Activated naive CD4-positive, alpha-beta T cell treated with anti-CD3 and anti-CD28 coated beads, Interleukin-2, amount 50 U/mL, for 24 hours (primary cell): ENCODE data around the gene ITPR1.
"Not testable (repeated sequence)": the region's sequence is repeated elsewhere in the genome, so short reads cannot be mapped to it uniquely, and the experiment has no call there.

Source experiments
- H3K27ac Mint-ChIP-seq: one replicate; pipeline ENCODE4 v1.8.0; 2021; ENCODE audit warnings: mild to moderate bottlenecking, mixed read lengths
- H3K27me3 Mint-ChIP-seq: one replicate; pipeline ENCODE4 v1.8.0; 2021; ENCODE audit warnings: mixed read lengths
- H3K36me3 Mint-ChIP-seq: one replicate; pipeline ENCODE4 v1.8.0; 2021; ENCODE audit warnings: mixed read lengths
- H3K4me1 Mint-ChIP-seq: one replicate; pipeline ENCODE4 v1.8.0; 2021; ENCODE audit warnings: mixed read lengths
- H3K4me3 Mint-ChIP-seq: one replicate; pipeline ENCODE4 v1.8.0; 2021; ENCODE audit warnings: mild to moderate bottlenecking, mixed read lengths
- H3K9me3 Mint-ChIP-seq: one replicate; pipeline ENCODE4 v1.8.0; 2021; ENCODE audit warnings: mixed read lengths

Gene ITPR1

DNA sequence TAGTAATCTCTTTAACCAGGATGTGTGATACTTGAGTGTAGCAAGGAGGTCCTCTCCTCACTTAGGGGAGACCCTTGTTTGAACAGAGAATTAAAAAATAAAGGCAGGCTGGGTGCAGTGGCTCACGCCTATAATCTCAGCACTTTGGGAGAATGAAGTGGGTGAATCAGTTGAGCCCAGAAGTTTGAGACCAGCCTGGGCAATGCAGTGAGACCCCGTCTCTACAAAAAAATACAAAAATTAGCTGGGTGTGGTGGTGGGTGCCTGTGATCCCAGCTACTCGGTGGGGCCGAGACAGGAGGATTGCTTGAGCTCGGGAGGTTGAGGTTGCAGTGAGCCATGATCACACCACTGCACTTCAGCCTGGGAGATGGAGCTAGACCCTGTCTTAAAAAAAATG lies 105.1 kb downstream of the ITPR1 start:
- not testable (repeated sequence) for H3K27ac Mint-ChIP-seq, H3K9me3 Mint-ChIP-seq, H3K4me3 Mint-ChIP-seq, H3K27me3 Mint-ChIP-seq, H3K36me3 Mint-ChIP-seq
- peaks cover 70% of the 10 kb centered on the region for H3K4me1 Mint-ChIP-seq

DNA sequence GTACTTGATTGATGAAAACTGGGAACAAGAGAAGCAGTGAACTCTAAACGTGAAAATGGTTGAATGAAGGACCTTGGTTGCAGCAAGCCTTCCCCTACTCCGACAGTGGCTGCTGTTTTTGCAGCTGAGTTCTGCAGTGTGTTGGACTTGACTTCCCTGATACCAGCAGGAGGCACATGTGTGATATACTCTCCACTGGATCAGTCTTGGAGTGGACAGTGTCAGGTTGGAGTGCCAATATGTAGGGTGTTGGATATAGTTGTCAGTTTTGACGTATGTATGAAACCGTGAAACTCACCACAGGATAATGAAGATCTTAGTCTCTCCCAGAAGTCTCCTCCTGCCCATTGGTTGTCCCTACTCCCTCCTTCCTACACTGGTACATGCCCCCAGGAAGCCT lies 106.5 kb downstream of the ITPR1 start:
- Mint-ChIP-seq H3K4me3 (no peak overlapping the region), H3K4me1 (peaks cover 64% of the 10 kb centered on the region), H3K36me3 (peaks cover 7% of the 10 kb centered on the region), H3K27ac (no peak overlapping the region), H3K27me3 (no peaks in the 10 kb centered on the region), H3K9me3 (peaks cover 6% of the 10 kb centered on the region)

DNA sequence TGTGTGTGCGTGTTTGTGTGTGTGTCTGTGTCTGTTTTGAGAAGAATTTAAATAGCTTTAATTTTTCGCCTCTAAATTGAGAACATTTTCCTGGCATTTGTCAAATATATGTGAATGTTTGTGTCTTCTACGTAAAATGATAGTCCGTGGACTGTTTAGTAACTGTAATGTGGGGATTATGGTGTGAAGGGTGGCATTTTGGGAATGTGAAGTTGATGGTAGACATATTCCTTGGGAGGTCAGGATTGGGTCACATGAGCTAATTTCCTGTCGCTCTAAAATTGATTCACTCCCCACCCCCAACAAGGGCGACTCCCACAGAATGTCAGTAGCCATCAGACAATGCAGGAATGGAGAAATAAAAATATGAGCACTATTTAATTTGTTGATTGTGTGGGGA lies 107.3 kb downstream of the ITPR1 start:
- H3K9me3 Mint-ChIP-seq = peaks cover 6% of the 10 kb centered on the region
- H3K27ac Mint-ChIP-seq = peak overlapping the region; percentile 64
- peaks cover 57% of the 10 kb centered on the region for H3K4me1 Mint-ChIP-seq
- no peak overlapping the region for H3K4me3 Mint-ChIP-seq
- H3K36me3 Mint-ChIP-seq = peaks cover 7% of the 10 kb centered on the region
- no peaks in the 10 kb centered on the region for H3K27me3 Mint-ChIP-seq

DNA sequence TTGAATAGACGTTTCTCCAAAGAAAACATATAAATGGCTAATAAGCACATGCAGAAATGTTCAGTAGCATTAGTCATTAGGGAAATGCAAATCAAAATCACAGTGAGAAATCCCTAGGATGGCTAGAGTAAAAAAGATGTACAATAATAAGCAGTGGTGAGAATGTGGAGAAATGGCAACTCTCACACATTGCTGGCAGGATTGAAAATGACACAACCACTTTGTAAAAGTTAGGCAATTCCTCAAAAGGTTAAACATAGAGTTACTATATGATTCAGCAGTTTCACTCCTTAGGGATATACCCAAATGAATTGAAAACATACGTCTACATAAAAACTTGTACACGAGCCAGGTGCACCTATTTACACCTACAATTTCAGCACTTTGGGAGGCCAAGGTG lies 108.7 kb downstream of the ITPR1 start:
- peaks cover 53% of the 10 kb centered on the region for H3K4me1 Mint-ChIP-seq
- H3K4me3 Mint-ChIP-seq = no peak overlapping the region
- no peak overlapping the region for H3K27ac Mint-ChIP-seq
- H3K36me3 Mint-ChIP-seq = peaks cover 7% of the 10 kb centered on the region
- H3K9me3 Mint-ChIP-seq = peaks cover 6% of the 10 kb centered on the region
- no peaks in the 10 kb centered on the region for H3K27me3 Mint-ChIP-seq

DNA sequence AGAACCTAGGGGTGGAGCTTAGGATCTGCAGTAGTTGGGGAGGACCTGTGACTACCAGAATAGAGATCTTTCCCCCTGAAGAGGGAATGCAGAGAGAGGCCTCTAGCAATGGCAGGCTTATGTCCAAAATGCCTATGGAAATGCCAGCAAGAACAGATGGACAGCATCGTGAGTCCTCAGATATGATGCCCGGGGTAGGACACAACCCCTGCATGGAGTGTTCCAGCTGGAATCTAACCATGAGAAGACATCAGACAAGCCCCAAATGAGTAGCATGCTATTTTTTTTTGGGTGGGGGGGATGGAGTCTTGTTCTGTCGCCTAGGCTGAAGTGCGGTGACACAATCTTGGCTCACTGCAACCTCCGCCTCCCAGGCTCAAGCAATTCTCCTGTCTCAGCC lies 111.5 kb downstream of the ITPR1 start:
- Mint-ChIP-seq H3K4me1 (peaks cover 43% of the 10 kb centered on the region), H3K4me3 (no peak overlapping the region), H3K27me3 (no peaks in the 10 kb centered on the region), H3K9me3 (peaks cover 6% of the 10 kb centered on the region), H3K36me3 (peaks cover 6% of the 10 kb centered on the region), H3K27ac (no peak overlapping the region)

DNA sequence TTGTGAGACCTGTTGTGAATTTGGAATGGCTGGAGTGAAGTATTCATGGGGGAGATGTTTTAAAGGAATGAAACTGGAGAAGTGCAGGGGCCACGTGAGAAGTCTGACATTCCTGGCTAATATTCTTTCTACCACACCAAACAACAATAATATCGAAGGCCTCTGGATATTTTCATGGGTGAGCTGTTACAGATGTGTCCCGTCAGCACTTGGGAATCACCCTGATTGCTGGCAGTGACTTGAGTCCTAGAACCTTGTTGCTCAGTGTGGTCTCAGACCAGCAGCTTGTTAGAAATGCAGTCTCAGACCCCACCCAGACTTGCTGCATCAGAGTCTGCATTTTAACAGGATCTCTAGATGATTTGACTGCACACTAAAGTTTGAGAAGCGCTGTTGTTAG lies 113.8 kb downstream of the ITPR1 start:
- H3K27ac Mint-ChIP-seq = no peak overlapping the region

DNA sequence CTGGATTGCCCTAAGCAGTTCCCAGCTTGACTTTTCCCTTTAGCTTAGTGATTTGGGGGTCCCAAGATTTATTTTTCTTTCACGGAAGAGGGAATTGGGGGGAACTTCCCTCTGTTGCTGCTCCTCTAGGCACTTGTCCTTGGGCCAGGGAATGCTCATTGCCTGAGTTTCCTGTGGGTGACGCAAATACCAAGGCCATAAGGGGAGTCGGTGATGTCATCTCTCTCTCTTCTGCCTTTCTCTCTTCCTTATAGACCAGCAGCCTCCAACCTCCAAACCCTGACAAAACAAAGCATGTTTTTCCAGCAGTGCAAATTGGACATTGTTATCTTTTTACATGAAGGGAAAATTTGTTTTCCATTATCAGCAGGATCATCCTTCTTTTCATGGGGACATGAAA lies 120.2 kb downstream of the ITPR1 start:
- Mint-ChIP-seq H3K4me3 (no peak overlapping the region), H3K27ac (no peak overlapping the region), H3K36me3 (peaks cover 10% of the 10 kb centered on the region), H3K9me3 (no peaks in the 10 kb centered on the region), H3K27me3 (no peaks in the 10 kb centered on the region), H3K4me1 (peaks cover 27% of the 10 kb centered on the region)

More for the DNA sequence above, 113.8 kb downstream of the ITPR1 start:
- H3K9me3 Mint-ChIP-seq = no peaks in the 10 kb centered on the region
- H3K4me1 Mint-ChIP-seq = peaks cover 26% of the 10 kb centered on the region
- no peaks in the 10 kb centered on the region for H3K27me3 Mint-ChIP-seq
- no peak overlapping the region for H3K4me3 Mint-ChIP-seq
- peaks cover 1% of the 10 kb centered on the region for H3K36me3 Mint-ChIP-seq

DNA sequence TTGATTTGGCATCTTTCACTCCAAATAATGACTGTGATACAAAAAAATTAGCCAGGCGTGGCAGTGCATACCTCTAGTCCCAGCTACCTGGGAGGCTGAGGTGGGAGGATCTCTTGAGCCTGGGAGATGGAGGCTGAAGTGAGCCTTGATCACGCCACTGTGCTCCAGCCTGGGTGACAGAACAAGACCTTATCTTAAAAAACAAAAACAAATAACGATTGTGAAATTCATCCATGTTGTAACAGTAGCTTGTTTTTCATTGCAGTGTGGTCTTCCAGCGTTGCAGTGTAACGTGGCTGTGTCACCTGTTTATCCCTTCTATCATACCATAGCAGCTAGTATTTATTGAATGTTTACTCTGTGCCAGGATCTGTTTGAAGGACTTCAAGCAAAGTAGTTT lies 120.9 kb downstream of the ITPR1 start:
- Mint-ChIP-seq H3K9me3 (no peaks in the 10 kb centered on the region), H3K27me3 (no peaks in the 10 kb centered on the region), H3K4me3 (no peak overlapping the region), H3K27ac (no peak overlapping the region), H3K4me1 (peaks cover 33% of the 10 kb centered on the region), H3K36me3 (peaks cover 12% of the 10 kb centered on the region)

DNA sequence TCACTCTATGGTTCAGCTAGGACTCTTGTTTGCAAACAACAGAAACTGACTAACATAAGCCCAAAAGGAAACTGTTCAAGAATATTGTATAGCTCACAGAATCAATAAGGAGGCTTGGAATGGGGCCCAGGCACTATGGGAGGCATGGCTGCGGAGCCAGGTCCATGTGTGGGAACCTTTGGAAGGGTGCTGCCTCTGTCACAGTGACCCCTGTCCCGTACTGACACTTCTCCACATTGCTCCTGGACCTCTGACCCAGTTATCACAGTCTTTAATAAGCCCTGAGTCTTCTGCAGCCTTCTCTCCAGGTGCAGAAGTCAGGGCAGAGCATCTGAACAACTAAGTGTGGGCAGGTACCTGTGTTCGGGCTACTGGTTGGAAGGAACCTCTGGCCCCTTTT lies 121.8 kb downstream of the ITPR1 start:
- H3K36me3 Mint-ChIP-seq = peaks cover 13% of the 10 kb centered on the region
- H3K9me3 Mint-ChIP-seq = no peaks in the 10 kb centered on the region
- peaks cover 35% of the 10 kb centered on the region for H3K4me1 Mint-ChIP-seq
- H3K27ac Mint-ChIP-seq = no peak overlapping the region
- no peaks in the 10 kb centered on the region for H3K27me3 Mint-ChIP-seq
- H3K4me3 Mint-ChIP-seq = no peak overlapping the region

DNA sequence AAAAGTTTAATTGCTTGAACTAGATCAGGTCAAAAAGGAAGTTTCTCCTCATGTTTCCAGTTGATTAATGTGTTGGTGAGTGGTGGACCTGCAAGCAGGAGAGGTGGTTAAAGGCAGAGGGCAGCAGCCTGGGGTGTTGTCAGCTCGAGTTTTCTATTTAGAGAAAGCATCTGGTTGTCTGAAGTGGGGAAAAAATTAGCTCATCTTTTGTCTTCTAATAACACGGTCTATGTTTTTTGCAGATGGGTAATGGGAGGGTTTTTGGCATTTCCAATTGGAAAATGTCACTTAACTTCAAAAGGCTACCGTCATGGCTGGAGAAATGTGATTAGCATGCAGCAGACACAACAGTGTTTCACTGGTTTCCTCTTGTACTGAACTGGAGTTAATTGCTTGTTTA lies 122.6 kb downstream of the ITPR1 start:
- no peak overlapping the region for H3K27ac Mint-ChIP-seq
- H3K4me1 Mint-ChIP-seq = peaks cover 35% of the 10 kb centered on the region
- no peaks in the 10 kb centered on the region for H3K9me3 Mint-ChIP-seq
- H3K36me3 Mint-ChIP-seq = peaks cover 17% of the 10 kb centered on the region
- no peak overlapping the region for H3K4me3 Mint-ChIP-seq
- H3K27me3 Mint-ChIP-seq = no peaks in the 10 kb centered on the region

DNA sequence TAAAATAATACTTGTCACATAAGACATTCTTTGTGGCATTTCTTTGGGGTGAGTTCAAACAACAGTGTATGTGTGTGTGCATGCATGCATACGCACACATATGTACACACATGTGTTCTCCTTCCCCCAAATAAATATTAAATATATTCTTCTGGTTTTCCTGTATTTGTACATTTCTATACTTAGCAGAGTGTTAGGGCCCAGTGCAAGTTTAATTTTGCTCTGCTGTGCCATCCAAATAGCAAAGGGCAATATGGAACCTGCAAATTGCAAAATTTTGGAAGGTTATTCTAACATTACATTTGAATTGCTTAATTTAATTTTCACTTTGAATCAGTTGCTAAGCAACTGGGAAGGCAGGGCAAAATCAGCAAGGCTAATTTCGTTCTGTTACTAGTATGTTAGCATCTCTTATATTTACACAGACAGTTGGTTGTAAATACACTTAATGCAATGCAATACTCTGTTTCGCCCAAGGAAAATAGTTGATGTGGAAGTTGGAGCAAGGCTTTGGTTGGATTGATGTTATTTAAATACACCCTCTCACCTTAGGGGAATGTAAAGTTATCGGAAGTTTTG lies 130.4 kb downstream of the ITPR1 start:
- Mint-ChIP-seq H3K9me3 (no peaks in the 10 kb centered on the region), H3K4me3 (no peak overlapping the region), H3K27me3 (no peaks in the 10 kb centered on the region), H3K27ac (no peak overlapping the region), H3K4me1 (peaks cover 22% of the 10 kb centered on the region), H3K36me3 (peaks cover 15% of the 10 kb centered on the region)

DNA sequence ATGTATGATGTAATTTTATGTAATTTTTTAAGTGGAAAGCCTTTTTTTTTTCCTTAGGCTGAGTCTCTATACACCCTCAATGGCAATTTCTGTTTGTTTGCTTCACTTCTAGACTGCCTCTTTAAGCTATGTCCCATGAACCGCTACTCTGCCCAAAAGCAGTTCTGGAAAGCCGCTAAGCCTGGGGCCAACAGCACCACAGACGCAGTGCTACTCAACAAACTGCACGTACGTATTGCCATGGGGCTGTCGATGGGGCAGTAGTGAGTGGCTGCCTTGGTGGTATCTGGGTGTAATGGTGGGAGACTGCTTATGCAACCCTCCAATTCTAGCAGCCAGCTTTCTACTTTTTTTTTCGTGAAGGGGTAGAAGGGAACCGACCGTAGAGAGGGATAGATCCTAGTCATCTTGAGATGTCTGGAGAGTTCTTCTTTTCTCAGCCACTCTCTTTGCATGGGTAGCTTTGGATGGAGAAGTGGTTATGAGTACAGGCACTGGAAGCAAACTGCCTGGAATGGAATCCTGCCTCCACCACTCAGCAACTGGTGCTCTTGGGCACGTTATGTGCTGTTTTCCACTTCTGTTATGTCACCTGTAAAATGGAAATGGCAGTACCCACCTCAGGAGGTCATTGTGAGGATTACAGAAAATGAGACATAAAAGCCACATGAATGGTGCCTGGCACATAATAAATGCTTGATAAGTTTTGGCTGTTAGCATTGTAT lies 134.7 kb downstream of the ITPR1 start:
- Mint-ChIP-seq H3K27ac (no peak overlapping the region), H3K36me3 (no peaks in the 10 kb centered on the region), H3K4me1 (peaks cover 8% of the 10 kb centered on the region), H3K27me3 (no peaks in the 10 kb centered on the region), H3K4me3 (no peak overlapping the region), H3K9me3 (no peaks in the 10 kb centered on the region)

DNA sequence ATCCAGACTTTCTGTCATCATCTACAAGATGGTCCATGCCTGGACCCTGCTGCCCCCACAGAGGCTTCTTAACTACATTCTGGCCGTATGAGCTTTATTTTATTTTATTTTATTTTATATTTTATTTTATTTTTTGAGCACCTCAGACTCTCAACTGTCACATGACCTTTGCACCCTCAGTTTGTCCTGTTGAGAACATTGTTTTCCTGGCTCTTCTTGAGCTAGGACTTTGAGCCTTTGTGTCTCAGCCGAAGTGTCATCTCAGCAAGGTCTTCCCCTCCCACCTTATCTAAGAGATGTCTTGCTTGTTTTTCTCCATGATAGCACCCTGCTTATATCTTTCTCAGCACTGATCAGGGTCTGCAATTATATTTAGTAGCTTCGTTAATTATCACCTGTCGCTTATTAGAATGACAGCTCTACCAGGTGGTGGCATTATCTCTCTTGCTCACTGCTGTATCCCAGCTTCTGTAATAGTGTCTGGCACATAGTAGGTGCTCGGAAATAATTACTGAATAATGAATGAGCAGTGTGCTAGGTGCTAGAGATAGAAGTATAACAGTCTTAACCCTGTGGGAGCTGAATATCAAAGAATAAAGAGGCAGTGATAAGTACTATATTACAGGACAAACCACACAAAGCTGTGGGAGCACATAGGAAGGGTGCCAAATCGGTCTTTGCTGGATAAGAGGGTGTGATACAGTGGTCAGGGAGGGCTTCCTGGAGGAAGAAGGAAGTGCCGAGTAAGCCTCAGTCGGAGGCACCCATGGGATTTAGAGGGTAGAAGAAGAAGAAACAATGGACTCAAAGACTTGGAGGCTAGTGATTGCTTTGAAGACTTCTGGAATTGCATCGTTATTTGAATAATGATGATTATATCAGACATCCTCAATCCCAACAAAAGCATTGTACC lies 136.2 kb downstream of the ITPR1 start:
- peaks cover 2% of the 10 kb centered on the region for H3K36me3 Mint-ChIP-seq
- no peaks in the 10 kb centered on the region for H3K9me3 Mint-ChIP-seq
- no peak overlapping the region for H3K4me3 Mint-ChIP-seq
- no peaks in the 10 kb centered on the region for H3K27me3 Mint-ChIP-seq
- peaks cover 12% of the 10 kb centered on the region for H3K4me1 Mint-ChIP-seq
- peak overlapping the region; percentile 47 for H3K27ac Mint-ChIP-seq

DNA sequence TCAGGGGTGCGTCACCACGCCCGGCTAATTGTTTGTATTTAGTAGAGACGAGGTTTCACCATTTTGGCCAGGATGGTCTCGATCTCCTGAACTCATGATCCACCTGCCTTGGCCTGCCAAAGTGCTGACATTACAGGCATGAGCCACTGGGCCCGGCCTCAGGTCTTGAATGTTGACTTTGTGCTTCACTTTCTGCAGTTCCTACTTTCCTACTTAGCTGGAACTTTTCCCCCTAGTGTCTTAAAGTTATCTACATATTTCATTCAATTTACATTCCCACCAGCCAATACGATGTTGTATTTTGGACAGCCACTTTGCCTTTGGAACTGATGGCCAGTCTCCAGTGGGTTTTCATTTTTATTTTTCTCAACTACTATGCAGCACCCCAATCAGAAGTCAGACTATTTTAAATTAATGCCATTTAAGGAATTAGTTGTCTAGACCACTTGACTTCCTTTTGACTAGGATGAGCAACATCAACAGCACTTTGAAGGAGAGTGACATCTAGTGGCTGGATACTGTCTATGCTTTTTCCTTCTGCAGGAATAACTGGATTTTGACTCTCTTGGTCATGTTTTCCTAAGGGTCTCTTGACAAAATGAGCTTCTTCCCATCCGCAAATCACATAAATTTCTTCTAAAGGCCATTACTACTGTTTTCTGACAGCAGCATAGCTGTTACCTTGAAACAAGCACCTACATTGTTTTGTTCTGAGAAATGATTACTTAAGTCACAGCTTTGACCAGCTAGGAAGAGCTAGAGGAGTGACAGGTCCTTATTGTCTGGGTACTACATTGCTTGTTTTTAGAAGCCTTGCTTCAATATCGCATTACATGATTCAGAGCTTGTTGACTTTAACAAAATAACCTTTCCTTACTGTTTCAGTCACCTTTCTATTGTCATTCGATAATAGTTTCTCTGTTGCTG lies 140.2 kb downstream of the ITPR1 start:
- Mint-ChIP-seq H3K27ac (peak overlapping the region; percentile 30), H3K4me1 (peaks cover 12% of the 10 kb centered on the region), H3K9me3 (no peaks in the 10 kb centered on the region), H3K27me3 (no peaks in the 10 kb centered on the region), H3K36me3 (peaks cover 4% of the 10 kb centered on the region), H3K4me3 (no peak overlapping the region)

DNA sequence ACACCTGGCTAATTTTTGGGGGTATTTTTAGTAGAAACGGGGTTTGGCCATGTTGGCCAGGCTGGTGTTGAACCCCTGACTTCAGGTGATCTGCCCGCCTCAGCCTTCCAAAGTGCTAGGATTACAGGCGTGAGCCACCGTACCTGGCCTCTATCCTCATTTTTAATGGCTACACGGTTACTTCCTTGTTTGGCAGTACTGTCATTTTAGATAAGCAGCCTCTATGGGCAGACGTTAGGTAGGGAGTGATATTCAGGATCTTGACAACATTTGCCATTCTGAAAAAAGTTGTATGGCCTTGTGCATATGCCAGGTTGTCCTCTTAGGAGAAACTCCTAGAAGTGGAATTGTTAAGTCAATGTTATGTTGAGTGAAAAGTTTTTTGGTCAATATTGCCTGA lies 141.7 kb downstream of the ITPR1 start:
- Mint-ChIP-seq H3K4me3 (no peak overlapping the region), H3K4me1 (peaks cover 12% of the 10 kb centered on the region), H3K27me3 (no peaks in the 10 kb centered on the region), H3K9me3 (no peaks in the 10 kb centered on the region), H3K27ac (no peak overlapping the region), H3K36me3 (peaks cover 4% of the 10 kb centered on the region)
